Neuronal stem cell (in vitro differentiated cells): ENCODE measurements around the gene NEDD4.
A peak's percentile ranks its signal among the peaks of the same experiment; 100 is the strongest.
"Not testable (repeated sequence)": the region's sequence is repeated elsewhere in the genome, so short reads cannot be mapped to it uniquely, and the experiment has no call there.

Experiments used
- DNase-seq: peaks from one replicate; pipeline ENCODE4 v3.0.0-alpha.2; 2013; ENCODE audit warnings: low spot score
- H2AFZ ChIP-seq: one replicate; pipeline ENCODE4 v1.6.1; 2013; ENCODE audit warnings: mild to moderate bottlenecking, low read length, inconsistent platforms
- H2AK5ac ChIP-seq: 2 replicates; pipeline ENCODE4 v1.6.1; 2013; ENCODE audit warnings: low read depth, mild to moderate bottlenecking, inconsistent platforms, low read length, moderate library complexity, mixed read lengths
- H2BK120ac ChIP-seq: 2 replicates; pipeline ENCODE4 v1.6.1; 2013; ENCODE audit warnings: low read depth, mild to moderate bottlenecking, inconsistent platforms, low read length, moderate library complexity, mixed read lengths
- H2BK12ac ChIP-seq: one replicate; pipeline ENCODE4 v1.6.1; 2013; ENCODE audit warnings: low read length, inconsistent platforms
- H2BK15ac ChIP-seq: 2 replicates; pipeline ENCODE4 v1.6.1; 2013; ENCODE audit warnings: mild to moderate bottlenecking, low read length, inconsistent platforms, mixed read lengths
- H2BK5ac ChIP-seq: one replicate; pipeline ENCODE4 v1.6.1; 2013; ENCODE audit warnings: inconsistent platforms, mild to moderate bottlenecking, low read length, moderate library complexity
- H3K14ac ChIP-seq: one replicate; pipeline ENCODE4 v1.6.1; 2013; ENCODE audit warnings: low read length, inconsistent platforms
- H3K18ac ChIP-seq: 2 replicates; pipeline ENCODE4 v1.6.1; 2013; ENCODE audit warnings: low read length, inconsistent platforms
- H3K23ac ChIP-seq: 2 replicates; pipeline ENCODE4 v1.6.1; 2013; ENCODE audit warnings: low read depth, mild to moderate bottlenecking, mixed read lengths, low read length, inconsistent platforms; ENCODE audit not compliant: poor library complexity
- H3K27ac ChIP-seq: replicated peaks from 3 replicates; pipeline ENCODE4 v1.5.1; 2013; ENCODE audit warnings: low read length, inconsistent platforms
- H3K27me3 ChIP-seq, 3 experiments: 2 replicates each; pipeline ENCODE4 v1.6.1; 2013; ENCODE audit warnings: low read length in 3 of 3, mild to moderate bottlenecking in 2 of 3, inconsistent platforms in 1 of 3, low read depth in 1 of 3, mixed read lengths in 1 of 3, moderate library complexity in 1 of 3; ENCODE audit not compliant: control insufficient read depth in 3 of 3, insufficient read depth in 3 of 3
- H3K36me3 ChIP-seq, 2 donors: replicated peaks in 1 of 2; 2 replicates each; pipeline ENCODE4 v1.6.1; 2013; ENCODE audit warnings: low read length in 2 of 2; ENCODE audit not compliant: control insufficient read depth in 2 of 2, insufficient read depth in 2 of 2
- H3K4ac ChIP-seq: 2 replicates; pipeline ENCODE4 v1.6.1; 2013; ENCODE audit warnings: inconsistent platforms, mild to moderate bottlenecking, low read length, moderate library complexity
- H3K4me1 ChIP-seq, 2 donors: 1 replicate in 1 of 2; 2 replicates in 1 of 2; pipeline ENCODE4 v1.6.1; 2013; ENCODE audit warnings: low read length in 2 of 2, low read depth in 1 of 2; ENCODE audit not compliant: control insufficient read depth in 2 of 2, insufficient read depth in 1 of 2
- H3K4me2 ChIP-seq: one replicate; pipeline ENCODE4 v1.6.1; 2013; ENCODE audit warnings: mild to moderate bottlenecking, low read length, inconsistent platforms; ENCODE audit not compliant: insufficient read depth, poor library complexity, severe bottlenecking
- H3K4me3 ChIP-seq, 2 donors: 2 replicates each; pipeline ENCODE4 v1.5.1; 2013; ENCODE audit warnings: low read length in 2 of 2, mild to moderate bottlenecking in 2 of 2, inconsistent platforms in 1 of 2, moderate library complexity in 1 of 2
- H3K79me1 ChIP-seq: one replicate; pipeline ENCODE4 v1.6.1; 2013; ENCODE audit warnings: low read depth, mild to moderate bottlenecking, inconsistent platforms, low read length, moderate library complexity
- H3K9ac ChIP-seq: one replicate; pipeline ENCODE4 v1.6.1; 2013; ENCODE audit warnings: mild to moderate bottlenecking, low read depth, low read length, inconsistent platforms; ENCODE audit not compliant: poor library complexity
- H3K9me3 ChIP-seq, 2 donors: replicated peaks in 1 of 2; 2 replicates each; pipeline versions ENCODE3 to v1.6.1; 2013; ENCODE audit warnings: low read length in 2 of 2, mild to moderate bottlenecking in 2 of 2, inconsistent platforms in 1 of 2, low read depth in 1 of 2, mixed read lengths in 1 of 2, moderate library complexity in 1 of 2; ENCODE audit not compliant: control insufficient read depth in 2 of 2, insufficient read depth in 1 of 2
- H4K8ac ChIP-seq: one replicate; pipeline ENCODE4 v1.6.1; 2013; ENCODE audit warnings: low read depth, mild to moderate bottlenecking, inconsistent platforms, low read length, moderate library complexity
- H4K91ac ChIP-seq: one replicate; pipeline ENCODE4 v1.6.1; 2013; ENCODE audit warnings: low read length, low read depth, mild to moderate bottlenecking, inconsistent platforms; ENCODE audit not compliant: poor library complexity
- WGBS, 2 donors: extraction: QIAGEN DNeasy Blood & Tissue Kit; methylation state at CpG; one replicate each; pipeline ENCODE4 v1.1.7; 2013; ENCODE audit warnings: missing lambda C conversion rate in 2 of 2, mixed read lengths in 1 of 2; ENCODE audit not compliant: insufficient read length in 2 of 2, insufficient replicate concordance in 1 of 2; ENCODE audit errors: extremely low coverage in 2 of 2; 5-methylcytosine and 5-hydroxymethylcytosine counted together

Gene NEDD4

DNA sequence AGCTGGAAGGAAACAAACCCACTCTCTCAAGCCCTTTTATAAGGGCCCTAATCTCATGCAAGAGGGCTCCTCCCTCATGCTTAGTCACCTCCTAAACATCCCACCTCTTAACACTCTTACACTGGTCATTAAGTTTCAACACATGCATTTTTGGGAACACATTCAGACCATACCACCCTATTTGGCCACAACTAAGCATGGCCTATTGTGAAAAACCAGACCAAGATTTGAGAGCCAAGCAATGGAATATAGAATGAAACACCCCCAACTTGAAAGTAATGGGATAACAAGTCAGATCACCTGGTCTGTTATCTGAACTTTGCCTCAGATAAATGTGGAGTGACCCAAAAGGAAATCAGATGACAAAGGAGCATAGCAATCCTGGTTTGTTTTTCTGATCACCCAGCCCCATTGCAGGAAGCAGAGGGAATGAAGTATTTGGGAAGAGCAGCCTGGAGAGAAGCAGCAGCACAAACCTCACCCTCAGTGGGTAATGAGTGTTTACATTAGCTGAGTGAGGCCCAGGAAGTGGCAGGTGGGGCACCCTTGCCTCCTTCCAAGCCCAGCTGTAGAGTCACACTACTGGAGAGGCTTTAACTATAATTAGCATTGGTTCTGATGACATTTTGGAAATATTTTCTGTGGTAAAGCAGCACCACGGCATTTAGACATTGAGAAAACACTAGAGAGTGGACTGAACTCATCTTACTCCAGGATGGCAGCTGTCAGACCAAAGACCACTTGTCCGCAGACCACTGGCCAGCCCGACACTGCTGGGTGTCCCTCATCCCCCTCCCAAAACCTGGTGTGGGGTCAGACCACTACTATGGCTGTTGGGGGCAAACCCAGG lies 201.6 kb downstream of the NEDD4 start:
- no peak overlapping the region for H3K27ac ChIP-seq
- no peak overlapping the region for H3K18ac ChIP-seq
- H2AK5ac ChIP-seq = no peak overlapping the region
- no peaks in the 10 kb centered on the region for H3K27me3 ChIP-seq
- H3K36me3 ChIP-seq = no peaks in the 10 kb centered on the region
- H3K9ac ChIP-seq = no peak overlapping the region
- peaks cover 5 to 34% of the 10 kb centered on the region in 2 donors for H3K9me3 ChIP-seq
- no peak overlapping the region for H2BK120ac ChIP-seq
- no peak overlapping the region for H3K4ac ChIP-seq
- no peak overlapping the region for H3K4me3 ChIP-seq
- no peak overlapping the region for H3K4me2 ChIP-seq
- no peak overlapping the region for H3K14ac ChIP-seq
- no peak overlapping the region for H3K23ac ChIP-seq
- peaks cover 4 to 6% of the 10 kb centered on the region in 2 donors for H3K4me1 ChIP-seq
- no peak overlapping the region for H2BK12ac ChIP-seq
- no peak overlapping the region for H2BK15ac ChIP-seq
- no peaks in the 10 kb centered on the region for H3K79me1 ChIP-seq
- H4K91ac ChIP-seq = no peak overlapping the region
- WGBS, 2 donors = no CpG with 5 or more reads among the region's 3 CpGs
- no peak overlapping the region for H2AFZ ChIP-seq
- no peak overlapping the region for H4K8ac ChIP-seq
- DNase-seq = no peak
- no peak overlapping the region for H2BK5ac ChIP-seq

DNA sequence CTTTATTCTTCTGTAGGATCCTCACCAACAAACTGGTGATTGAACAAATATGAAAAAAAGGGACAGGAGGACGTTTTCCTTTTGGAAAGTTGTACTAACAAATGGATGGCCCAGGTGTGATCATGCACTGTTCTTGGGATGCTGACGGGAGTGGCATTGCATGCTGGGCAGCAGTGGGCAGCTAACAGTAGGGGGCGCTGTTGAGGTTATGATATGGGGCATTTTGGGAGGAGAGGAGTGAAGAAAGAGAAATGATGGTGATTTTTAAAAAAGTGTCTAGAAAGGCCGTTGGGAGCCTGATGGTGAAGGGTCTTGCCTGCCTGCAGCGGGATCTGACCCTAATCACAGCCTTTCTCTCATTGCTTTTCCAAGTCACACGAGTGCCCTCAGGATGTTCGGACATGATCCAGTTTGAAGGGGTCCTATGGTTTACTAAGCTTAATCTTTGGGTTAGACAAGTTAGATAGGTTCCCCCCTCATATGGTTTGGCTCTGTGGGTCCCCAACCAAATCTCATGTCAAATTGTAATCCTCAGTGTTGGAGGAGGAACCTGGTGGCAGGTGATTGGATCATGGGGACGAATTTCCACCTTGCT lies 204.2 kb downstream of the NEDD4 start:
- H2AK5ac ChIP-seq = no peak overlapping the region
- no peak overlapping the region for H3K14ac ChIP-seq
- no peaks in the 10 kb centered on the region for H3K27me3 ChIP-seq
- no peak overlapping the region for H3K4me2 ChIP-seq
- H3K4me1 ChIP-seq = peaks cover 13 to 16% of the 10 kb centered on the region in 2 donors
- H2BK15ac ChIP-seq = no peak overlapping the region
- H4K91ac ChIP-seq = no peak overlapping the region
- no peak overlapping the region for H3K4me3 ChIP-seq
- no peak overlapping the region for H3K23ac ChIP-seq
- H2BK120ac ChIP-seq = no peak overlapping the region
- peak overlapping the region; percentile 13 for H3K18ac ChIP-seq
- no peak overlapping the region for H3K9ac ChIP-seq
- WGBS, 2 donors = no CpG with 5 or more reads among the region's 8 CpGs
- H2BK12ac ChIP-seq = no peak overlapping the region
- no peak overlapping the region for H3K4ac ChIP-seq
- DNase-seq = no peak
- no peak overlapping the region for H3K27ac ChIP-seq
- H4K8ac ChIP-seq = no peak overlapping the region
- H3K79me1 ChIP-seq = no peaks in the 10 kb centered on the region
- H2BK5ac ChIP-seq = no peak overlapping the region
- no peaks in the 10 kb centered on the region for H3K36me3 ChIP-seq
- H2AFZ ChIP-seq = no peak overlapping the region
- H3K9me3 ChIP-seq = peaks cover 3 to 16% of the 10 kb centered on the region in 2 donors

DNA sequence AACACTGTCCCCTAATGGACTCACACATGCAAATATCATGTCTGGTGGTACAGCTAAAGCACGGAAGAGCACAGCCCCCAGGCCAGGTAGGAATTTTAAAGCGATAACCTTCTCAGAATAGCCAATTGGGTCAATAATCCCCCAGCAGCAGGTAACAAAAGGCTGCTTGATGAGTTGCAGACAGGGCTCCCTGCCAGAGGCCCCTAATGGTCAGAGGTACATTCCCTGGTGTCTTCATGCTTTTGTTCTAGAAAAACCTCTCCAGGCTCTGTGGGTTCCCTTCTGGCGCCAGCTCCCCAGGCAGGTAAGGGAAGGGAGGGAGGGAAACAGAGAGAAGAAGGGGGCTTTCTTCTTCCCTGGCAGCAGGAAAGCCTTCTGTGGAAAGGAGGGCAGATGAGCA lies 207.1 kb downstream of the NEDD4 start:
- peak overlapping the region; percentile 31 for H3K27ac ChIP-seq

DNA sequence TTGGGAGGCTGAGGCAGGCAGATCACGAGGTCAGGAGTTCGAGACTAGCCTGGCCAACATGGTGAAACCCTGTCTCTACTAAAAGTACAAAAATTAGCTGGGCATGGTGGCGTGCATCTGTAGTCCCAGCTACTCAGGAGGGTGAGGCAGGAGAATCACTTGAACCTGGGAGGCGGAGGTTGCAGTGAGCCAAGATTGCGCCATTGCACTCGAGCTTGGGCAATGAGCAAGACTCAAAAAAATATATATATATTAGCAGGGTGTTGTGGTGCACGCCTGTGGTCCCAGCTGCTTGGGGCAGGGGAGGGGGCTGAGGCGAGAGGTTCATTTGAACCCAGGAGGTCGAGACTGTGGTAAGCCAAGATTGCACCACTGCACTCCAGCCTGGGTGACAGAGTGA lies 207.8 kb downstream of the NEDD4 start:
- not testable (repeated sequence) for H3K27me3 ChIP-seq, H2AK5ac ChIP-seq, DNase-seq, H3K27ac ChIP-seq, H2BK5ac ChIP-seq, H4K91ac ChIP-seq, H3K4ac ChIP-seq, H3K9ac ChIP-seq, H3K4me2 ChIP-seq, H3K79me1 ChIP-seq, H3K14ac ChIP-seq, H3K18ac ChIP-seq, H3K23ac ChIP-seq, H2BK120ac ChIP-seq, H3K4me3 ChIP-seq, H2BK15ac ChIP-seq, H4K8ac ChIP-seq, H3K36me3 ChIP-seq, H2BK12ac ChIP-seq, H3K9me3 ChIP-seq
- Histone ChIP-seq H2AFZ (peak overlapping the region; percentile 88), H3K4me1 (peaks cover 11 to 17% of the 10 kb centered on the region in 2 donors)
- no CpG with 5 or more reads among the region's 9 CpGs for WGBS, 2 donors

More for the DNA sequence above, 207.1 kb downstream of the NEDD4 start:
- no peaks in the 10 kb centered on the region for H3K79me1 ChIP-seq
- H3K18ac ChIP-seq = no peak overlapping the region
- peak overlapping the region; percentile 88 for H2AFZ ChIP-seq
- H4K8ac ChIP-seq = no peak overlapping the region
- no peaks in the 10 kb centered on the region for H3K27me3 ChIP-seq
- WGBS, 2 donors = no CpG with 5 or more reads among the region's 3 CpGs
- no peak overlapping the region for H2BK5ac ChIP-seq
- H3K4ac ChIP-seq = no peak overlapping the region
- no peak overlapping the region for H3K4me2 ChIP-seq
- peaks cover 0 to 11% of the 10 kb centered on the region in 2 donors for H3K9me3 ChIP-seq
- no peak overlapping the region for H3K23ac ChIP-seq
- peak overlapping the region in 1 of 2 donors; percentile 1 for H3K4me3 ChIP-seq
- no peak for DNase-seq
- H3K36me3 ChIP-seq = no peaks in the 10 kb centered on the region
- peak overlapping the region; percentile 9 for H2AK5ac ChIP-seq
- no peak overlapping the region for H3K14ac ChIP-seq
- H3K4me1 ChIP-seq = peaks cover 11 to 17% of the 10 kb centered on the region in 2 donors
- H2BK12ac ChIP-seq = no peak overlapping the region
- H4K91ac ChIP-seq = no peak overlapping the region
- H2BK15ac ChIP-seq = no peak overlapping the region
- H3K9ac ChIP-seq = no peak overlapping the region
- no peak overlapping the region for H2BK120ac ChIP-seq
